ENCODE data around the gene MAP2K1. TPM values are rescaled to one million over a fixed set of nuclear protein-coding genes. Genes with fewer than 3 reads are reported as not detected.
A peak's percentile ranks its signal among the peaks of the same experiment; 100 is the strongest.

MAP2K1 gene
- total RNA-seq, 4 donors from 2014 or later, result 50.4 to 112 (median 69.5) TPM

DNA sequence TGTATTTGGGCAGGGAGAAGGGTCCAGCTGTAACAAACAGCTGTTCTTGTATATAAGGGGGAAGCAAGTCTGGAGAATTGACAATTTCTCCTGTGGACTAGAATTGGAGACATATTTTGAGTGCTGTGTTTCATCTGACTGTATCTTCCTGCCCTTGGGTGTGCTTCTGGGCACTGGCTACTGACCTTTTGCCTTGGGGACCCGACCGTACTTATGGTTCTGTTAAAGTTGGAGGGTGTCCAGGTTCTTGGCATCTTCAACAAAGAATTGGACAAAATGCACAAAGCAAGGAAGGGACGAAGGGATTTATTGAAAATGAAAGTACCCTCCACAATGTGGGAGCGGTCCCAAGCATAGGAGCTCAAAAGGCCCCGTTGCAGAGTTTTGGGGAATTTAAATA lies 31.0 kb downstream of the MAP2K1 start:
- Histone ChIP-seq H3K27ac (peak overlapping the region in 2 of 4 donors; percentile 2 to 39), H3K27me3 (no peaks in the 10 kb centered on the region), H3K4me3 (peak overlapping the region in 3 of 4 donors; percentile 1 to 15 (median 9)), H3K9me3 (no peaks in the 10 kb centered on the region), H3K36me3 (no peaks in the 10 kb centered on the region), H3K4me1 (peaks cover 30% of the 10 kb centered on the region in 2 donors)
- intact Hi-C loops (cut with DNase I; ENCODE audit: low total_unique reads) (no loop called here), in situ Hi-C loops (cut with MboI; ENCODE audit: low sequenced_read_pairs in 4 of 4) (no loop called here)
- ATAC-seq (no peak), DNase-seq (no peak)
- no peak for TF ChIP-seq POLR2A (IDR thresholded peaks at IDR 0.05)
- TF ChIP-seq, protein P1, sequence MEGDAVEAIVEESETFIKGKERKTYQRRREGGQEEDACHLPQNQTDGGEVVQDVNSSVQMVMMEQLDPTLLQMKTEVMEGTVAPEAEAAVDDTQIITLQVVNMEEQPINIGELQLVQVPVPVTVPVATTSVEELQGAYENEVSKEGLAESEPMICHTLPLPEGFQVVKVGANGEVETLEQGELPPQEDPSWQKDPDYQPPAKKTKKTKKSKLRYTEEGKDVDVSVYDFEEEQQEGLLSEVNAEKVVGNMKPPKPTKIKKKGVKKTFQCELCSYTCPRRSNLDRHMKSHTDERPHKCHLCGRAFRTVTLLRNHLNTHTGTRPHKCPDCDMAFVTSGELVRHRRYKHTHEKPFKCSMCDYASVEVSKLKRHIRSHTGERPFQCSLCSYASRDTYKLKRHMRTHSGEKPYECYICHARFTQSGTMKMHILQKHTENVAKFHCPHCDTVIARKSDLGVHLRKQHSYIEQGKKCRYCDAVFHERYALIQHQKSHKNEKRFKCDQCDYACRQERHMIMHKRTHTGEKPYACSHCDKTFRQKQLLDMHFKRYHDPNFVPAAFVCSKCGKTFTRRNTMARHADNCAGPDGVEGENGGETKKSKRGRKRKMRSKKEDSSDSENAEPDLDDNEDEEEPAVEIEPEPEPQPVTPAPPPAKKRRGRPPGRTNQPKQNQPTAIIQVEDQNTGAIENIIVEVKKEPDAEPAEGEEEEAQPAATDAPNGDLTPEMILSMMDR (IDR thresholded peaks at IDR 0.05 in 4 of 5, conservative IDR thresholded peaks at IDR 0.05 in 1 of 5), result no peak

DNA sequence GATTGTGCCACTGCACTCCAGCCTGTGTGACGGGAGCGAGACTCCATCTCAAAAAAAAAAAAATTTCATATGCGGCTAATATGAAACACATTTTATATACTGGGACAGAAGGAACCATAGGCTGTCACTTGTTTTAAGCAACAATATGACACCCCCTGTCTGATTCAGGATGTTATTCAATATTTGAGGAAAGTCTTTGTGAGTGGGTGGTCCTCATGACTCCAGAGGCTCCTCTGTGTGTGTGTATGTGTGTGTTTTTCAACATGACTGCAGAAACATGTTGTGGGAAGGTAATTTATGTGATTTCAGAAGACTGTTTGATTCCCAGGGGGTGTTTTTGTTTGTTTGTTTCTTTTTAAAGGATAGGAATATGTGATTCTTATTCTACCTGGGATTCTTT lies 32.8 kb downstream of the MAP2K1 start:
- H3K9me3 ChIP-seq, result no peaks in the 10 kb centered on the region
- ATAC-seq, result no peak
- DNase-seq, result no peak
- TF ChIP-seq POLR2A (IDR thresholded peaks at IDR 0.05), result no peak
- no peak overlapping the region for H3K27ac ChIP-seq
- H3K36me3 ChIP-seq, result no peaks in the 10 kb centered on the region
- no peaks in the 10 kb centered on the region for H3K27me3 ChIP-seq
- in situ Hi-C loops (cut with MboI; ENCODE audit: low sequenced_read_pairs in 4 of 4) (no loop called here), intact Hi-C loops (cut with DNase I; ENCODE audit: low total_unique reads) (no loop called here)
- H3K4me1 ChIP-seq, result peaks cover 30% of the 10 kb centered on the region in 2 donors
- no peak overlapping the region for H3K4me3 ChIP-seq

DNA sequence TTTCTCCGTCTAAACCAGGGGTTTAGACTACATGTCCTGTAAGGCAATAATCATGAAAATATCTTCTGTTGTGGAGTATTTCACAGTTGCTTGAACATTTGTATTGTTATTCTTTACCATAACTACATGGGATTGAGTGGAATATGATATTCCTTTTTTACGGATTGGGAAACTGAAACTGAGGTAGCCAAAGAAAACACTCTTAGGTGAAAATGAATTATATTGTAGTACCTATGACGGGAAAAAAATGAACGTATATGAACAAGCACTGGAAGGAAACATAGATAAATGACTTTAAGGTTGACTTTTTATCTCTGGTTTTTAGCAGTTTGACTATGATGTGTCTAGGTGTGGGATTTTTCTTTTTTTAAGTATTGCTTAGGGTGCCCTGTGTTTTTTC lies 35.6 kb downstream of the MAP2K1 start:
- in situ Hi-C loops (cut with MboI; ENCODE audit: low sequenced_read_pairs in 4 of 4), result no loop called here

DNA sequence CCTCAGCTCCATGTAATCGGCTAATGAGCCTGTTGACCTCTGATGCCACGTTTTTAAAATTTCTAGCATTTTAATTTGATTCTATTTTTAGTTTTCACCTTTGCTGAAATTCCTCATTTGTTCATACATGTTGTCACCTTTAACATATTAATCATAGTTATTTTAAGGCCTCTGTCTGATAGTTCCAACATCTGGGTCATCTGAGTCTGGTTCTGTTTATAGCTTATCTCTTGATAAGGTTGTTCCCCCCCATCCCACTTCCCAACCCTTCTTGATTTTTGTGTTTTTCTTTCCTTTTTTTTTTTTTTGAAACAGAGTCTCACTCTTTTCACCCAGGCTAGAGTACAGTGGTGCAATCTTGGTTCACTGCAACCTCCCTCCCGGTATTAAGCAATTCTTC lies 36.4 kb downstream of the MAP2K1 start:
- TF ChIP-seq POLR2A (IDR thresholded peaks at IDR 0.05), result no peak
- TF ChIP-seq, protein P1 (IDR thresholded peaks at IDR 0.05 in 4 of 5, conservative IDR thresholded peaks at IDR 0.05 in 1 of 5), result no peak
- Histone ChIP-seq H3K27ac (no peak overlapping the region), H3K9me3 (no peaks in the 10 kb centered on the region), H3K4me3 (no peak overlapping the region), H3K36me3 (no peaks in the 10 kb centered on the region), H3K4me1 (peaks cover 0 to under 1% of the 10 kb centered on the region in 2 donors), H3K27me3 (no peaks in the 10 kb centered on the region)
- DNase-seq (no peak), ATAC-seq (no peak)
- in situ Hi-C loops (cut with MboI; ENCODE audit: low sequenced_read_pairs in 4 of 4), result no loop called here
- intact Hi-C loops (cut with DNase I; ENCODE audit: low total_unique reads), result no loop called here

More for the DNA sequence above, 35.6 kb downstream of the MAP2K1 start:
- TF ChIP-seq, protein P1 (IDR thresholded peaks at IDR 0.05 in 4 of 5, conservative IDR thresholded peaks at IDR 0.05 in 1 of 5), result no peak
- TF ChIP-seq POLR2A (IDR thresholded peaks at IDR 0.05), result no peak
- Histone ChIP-seq H3K27me3 (no peaks in the 10 kb centered on the region), H3K27ac (no peak overlapping the region), H3K4me1 (peaks cover 6 to 8% of the 10 kb centered on the region in 2 donors), H3K9me3 (no peaks in the 10 kb centered on the region), H3K36me3 (no peaks in the 10 kb centered on the region), H3K4me3 (no peak overlapping the region)
- no peak for DNase-seq
- intact Hi-C loops (cut with DNase I; ENCODE audit: low total_unique reads), result no loop called here
- ATAC-seq, result no peak

DNA sequence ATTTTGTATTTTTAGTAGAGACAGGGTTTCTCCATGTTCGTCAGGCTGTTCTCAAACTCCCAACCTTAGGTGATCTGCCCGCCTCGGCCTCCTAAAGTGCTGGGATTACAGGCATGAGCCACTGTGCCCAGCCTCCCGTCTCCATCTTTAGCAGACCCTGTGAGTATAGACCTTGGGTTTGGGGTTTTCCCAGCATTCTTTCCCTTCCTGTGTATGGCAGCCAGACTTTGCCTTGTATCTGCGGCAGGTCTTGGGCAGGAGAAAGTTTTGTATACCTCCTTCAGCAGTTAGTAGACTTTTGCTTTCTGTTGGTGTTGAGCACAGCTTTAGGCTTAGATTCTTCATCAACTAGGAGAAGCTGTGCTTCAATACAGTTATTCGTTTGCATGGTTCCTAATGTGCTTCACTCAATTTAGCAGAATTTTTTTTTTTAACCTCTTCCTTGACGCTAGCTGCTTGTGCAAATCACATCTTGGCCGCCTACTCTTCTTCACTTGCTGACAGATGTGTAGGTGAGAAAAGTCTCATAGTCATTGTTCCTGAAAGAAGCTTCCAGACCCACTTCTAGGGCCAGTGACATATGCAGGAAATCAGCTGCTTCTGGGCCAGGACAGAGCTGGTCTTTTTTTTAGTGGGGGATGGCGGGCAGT lies 38.4 kb downstream of the MAP2K1 start:
- ATAC-seq (no peak), DNase-seq (no peak)
- no peaks in the 10 kb centered on the region for H3K36me3 ChIP-seq
- no peaks in the 10 kb centered on the region for H3K9me3 ChIP-seq
- in situ Hi-C loops (cut with MboI; ENCODE audit: low sequenced_read_pairs in 4 of 4), result no loop called here
- H3K4me3 ChIP-seq, result no peak overlapping the region
- intact Hi-C loops (cut with DNase I; ENCODE audit: low total_unique reads), result no loop called here
- no peaks in the 10 kb centered on the region for H3K27me3 ChIP-seq
- H3K27ac ChIP-seq, result no peak overlapping the region
- H3K4me1 ChIP-seq, result no peaks in the 10 kb centered on the region
- TF ChIP-seq POLR2A (IDR thresholded peaks at IDR 0.05), result no peak
- TF ChIP-seq, protein P1 (IDR thresholded peaks at IDR 0.05 in 4 of 5, conservative IDR thresholded peaks at IDR 0.05 in 1 of 5), result no peak

Measured in gastrocnemius medialis (tissue), 4 donors.